Mesendoderm (in vitro differentiated cells): ENCODE results near the gene CEP128.
A peak's percentile ranks its signal among the peaks of the same experiment; 100 is the strongest.

Experiments used
- DNase-seq: peaks from one replicate; pipeline ENCODE4 v3.0.0; 2013
- H2AK5ac ChIP-seq: 2 replicates; pipeline ENCODE4 v1.6.1; 2013; ENCODE audit warnings: low read length, inconsistent platforms
- H2BK120ac ChIP-seq: 2 replicates; pipeline ENCODE4 v1.6.1; 2013; ENCODE audit warnings: low read depth, mild to moderate bottlenecking, low read length, moderate library complexity, mixed read lengths
- H2BK15ac ChIP-seq: replicated peaks from 2 replicates; pipeline ENCODE4 v1.6.1; 2013; ENCODE audit warnings: low read depth, mild to moderate bottlenecking, moderate library complexity
- H2BK5ac ChIP-seq: 2 replicates; pipeline ENCODE4 v1.6.1; 2013; ENCODE audit warnings: low read length, inconsistent platforms
- H3K18ac ChIP-seq: 2 replicates; pipeline ENCODE4 v1.6.1; 2013; ENCODE audit warnings: mild to moderate bottlenecking, low read length, mixed read lengths
- H3K23ac ChIP-seq: one replicate; pipeline ENCODE4 v1.6.1; 2013; ENCODE audit warnings: low read length
- H3K27ac ChIP-seq: 2 replicates; pipeline ENCODE4 v1.5.1; 2013; ENCODE audit warnings: low read depth, mild to moderate bottlenecking, inconsistent platforms, low read length, moderate library complexity
- H3K27me3 ChIP-seq: 2 replicates; pipeline ENCODE4 v1.6.1; 2013; ENCODE audit warnings: low read length, control low read depth, mild to moderate bottlenecking, inconsistent platforms; ENCODE audit not compliant: insufficient read depth, poor library complexity
- H3K36me3 ChIP-seq: 2 replicates; pipeline ENCODE4 v1.6.1; 2013; ENCODE audit warnings: low read length, inconsistent platforms; ENCODE audit not compliant: control insufficient read depth, insufficient read depth
- H3K4ac ChIP-seq: one replicate; pipeline ENCODE4 v1.6.1; 2013; ENCODE audit warnings: low read depth, mild to moderate bottlenecking, low read length, moderate library complexity
- H3K4me1 ChIP-seq: 2 replicates; pipeline ENCODE4 v1.6.1; 2013; ENCODE audit warnings: low read depth, low read length, inconsistent platforms; ENCODE audit not compliant: control insufficient read depth
- H3K4me2 ChIP-seq: 2 replicates; pipeline ENCODE4 v1.6.1; 2013; ENCODE audit warnings: low read length
- H3K4me3 ChIP-seq: 2 replicates; pipeline ENCODE4 v1.5.1; 2013; ENCODE audit warnings: mild to moderate bottlenecking, low read length
- H3K56ac ChIP-seq: one replicate; pipeline ENCODE4 v1.6.1; 2013; ENCODE audit warnings: low read length
- H3K79me1 ChIP-seq: 2 replicates; pipeline ENCODE4 v1.6.1; 2013; ENCODE audit warnings: low read length, inconsistent platforms
- H3K79me2 ChIP-seq: 2 replicates; pipeline ENCODE4 v1.6.1; 2013; ENCODE audit warnings: mild to moderate bottlenecking, low read length; ENCODE audit not compliant: control insufficient read depth, insufficient read depth
- H3K9ac ChIP-seq: 2 replicates; pipeline ENCODE4 v1.6.1; 2013; ENCODE audit warnings: low read length, inconsistent platforms
- H4K5ac ChIP-seq: one replicate; pipeline ENCODE4 v1.6.1; 2013; ENCODE audit warnings: low read length
- H4K8ac ChIP-seq: one replicate; pipeline ENCODE4 v1.6.1; 2013; ENCODE audit warnings: low read depth, mild to moderate bottlenecking, control low read depth, low read length, moderate library complexity
- WGBS: extraction: QIAGEN DNeasy Blood & Tissue Kit; methylation state at CpG from one replicate; pipeline ENCODE4 v1.1.7; 2013; ENCODE audit warnings: low lambda C conversion rate, missing lambda C conversion rate; ENCODE audit not compliant: insufficient coverage; ENCODE audit errors: extremely low coverage; 5-methylcytosine and 5-hydroxymethylcytosine counted together

Gene CEP128

DNA sequence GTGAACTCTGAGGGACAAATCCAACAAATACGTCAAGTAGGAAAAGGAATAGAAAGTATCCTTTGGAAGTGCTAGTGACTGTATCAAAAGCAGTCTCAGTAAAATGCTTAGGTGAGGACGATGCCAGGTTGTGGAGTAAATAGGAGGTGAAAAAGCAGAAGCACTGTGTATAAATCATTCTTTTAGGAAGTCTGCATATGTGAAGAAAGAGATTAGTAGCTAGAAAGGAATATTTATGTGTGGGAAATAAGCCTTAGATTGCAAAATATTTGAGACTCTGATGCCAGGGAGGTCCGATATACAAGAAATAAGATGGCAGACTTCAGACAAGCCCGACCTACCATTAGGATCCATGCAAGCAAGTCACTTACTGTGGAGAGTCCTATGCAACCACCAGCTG, 7.9 kb downstream of the CEP128 start:
- H2BK15ac ChIP-seq: no peak overlapping the region
- H3K4me1 ChIP-seq: no peaks in the 10 kb centered on the region
- H3K4me2 ChIP-seq: no peak overlapping the region
- H3K27me3 ChIP-seq: no peaks in the 10 kb centered on the region
- H4K8ac ChIP-seq: no peak overlapping the region
- H3K79me1 ChIP-seq: peaks cover 8% of the 10 kb centered on the region
- no peak overlapping the region for H3K23ac ChIP-seq
- H4K5ac ChIP-seq: no peak overlapping the region
- no peak overlapping the region for H3K4ac ChIP-seq
- no CpG with 5 or more reads among the region's 4 CpGs for WGBS
- no peak for DNase-seq
- H3K56ac ChIP-seq: no peak overlapping the region
- no peak overlapping the region for H3K27ac ChIP-seq
- H3K36me3 ChIP-seq: no peaks in the 10 kb centered on the region
- no peak overlapping the region for H2BK5ac ChIP-seq
- no peak overlapping the region for H2BK120ac ChIP-seq
- H3K79me2 ChIP-seq: no peaks in the 10 kb centered on the region
- no peak overlapping the region for H3K4me3 ChIP-seq
- no peak overlapping the region for H3K9ac ChIP-seq
- H2AK5ac ChIP-seq: no peak overlapping the region
- no peak overlapping the region for H3K18ac ChIP-seq

DNA sequence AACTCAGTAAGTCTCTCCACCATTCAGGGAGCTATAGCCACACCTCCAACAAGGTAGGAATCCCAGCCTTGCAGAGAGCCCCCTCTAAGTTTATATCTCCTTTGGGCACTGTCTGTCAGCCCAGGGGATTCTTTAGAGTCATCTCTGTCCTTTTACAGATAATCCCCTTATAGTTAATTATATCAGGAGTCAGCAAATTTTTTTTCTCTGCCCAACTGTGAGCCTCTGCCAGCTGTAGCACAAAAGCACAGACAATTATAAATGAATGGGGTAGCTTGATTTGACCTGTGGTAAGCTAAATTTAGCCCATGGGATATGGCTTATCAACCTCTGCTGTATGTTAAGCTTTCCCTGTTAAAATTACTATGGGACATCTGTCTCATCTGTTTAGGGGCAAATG, 8.3 kb downstream of the CEP128 start:
- H3K79me2 ChIP-seq: no peaks in the 10 kb centered on the region
- H2AK5ac ChIP-seq: no peak overlapping the region
- H4K5ac ChIP-seq: no peak overlapping the region
- no peak overlapping the region for H3K9ac ChIP-seq
- no peaks in the 10 kb centered on the region for H3K36me3 ChIP-seq
- no peak overlapping the region for H3K27ac ChIP-seq
- no peak overlapping the region for H2BK120ac ChIP-seq
- no peak overlapping the region for H3K4me2 ChIP-seq
- no peak overlapping the region for H3K18ac ChIP-seq
- no peak for DNase-seq
- H3K56ac ChIP-seq: no peak overlapping the region
- H3K79me1 ChIP-seq: peaks cover 8% of the 10 kb centered on the region
- no peak overlapping the region for H4K8ac ChIP-seq
- no peaks in the 10 kb centered on the region for H3K4me1 ChIP-seq
- no peak overlapping the region for H3K4me3 ChIP-seq
- no peak overlapping the region for H2BK15ac ChIP-seq
- H3K23ac ChIP-seq: no peak overlapping the region
- H3K4ac ChIP-seq: no peak overlapping the region
- no peak overlapping the region for H2BK5ac ChIP-seq
- no peaks in the 10 kb centered on the region for H3K27me3 ChIP-seq

DNA sequence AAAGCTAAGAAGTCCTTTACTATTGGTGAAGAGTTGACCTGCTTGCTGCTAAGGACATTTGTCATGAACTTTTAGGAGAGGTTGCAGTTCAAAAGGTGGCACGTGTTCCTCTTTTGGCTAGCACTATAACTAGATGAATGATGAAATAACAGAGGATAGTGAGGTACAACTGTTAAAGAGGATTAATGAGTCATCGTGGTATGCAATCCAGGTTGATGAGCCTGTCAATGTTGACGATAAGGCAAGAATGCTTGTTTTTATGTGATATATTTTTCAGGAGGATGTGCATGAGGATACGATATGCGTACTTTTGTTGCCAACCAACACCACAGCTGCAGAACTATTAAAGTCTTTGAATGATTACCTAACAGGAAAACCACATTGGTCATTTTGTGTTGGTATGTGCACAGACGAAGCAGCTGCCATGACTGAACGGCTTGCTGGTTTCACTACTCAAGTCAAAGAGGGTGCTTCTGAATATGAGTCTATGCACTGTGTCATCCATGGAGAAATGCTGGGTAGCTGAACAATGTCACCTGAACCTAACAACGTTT, 10.6 kb downstream of the CEP128 start:
- Histone ChIP-seq H2AK5ac (no peak overlapping the region), H3K27ac (no peak overlapping the region), H3K27me3 (no peaks in the 10 kb centered on the region), H3K79me1 (peaks cover 15% of the 10 kb centered on the region), H2BK5ac (no peak overlapping the region), H3K4me3 (no peak overlapping the region), H4K5ac (no peak overlapping the region), H3K4ac (no peak overlapping the region), H3K79me2 (peaks cover 3% of the 10 kb centered on the region), H3K4me1 (no peaks in the 10 kb centered on the region), H3K18ac (no peak overlapping the region), H3K4me2 (no peak overlapping the region), H3K23ac (no peak overlapping the region), H2BK15ac (no peak overlapping the region), H4K8ac (no peak overlapping the region), H3K36me3 (no peaks in the 10 kb centered on the region), H3K56ac (no peak overlapping the region), H3K9ac (no peak overlapping the region), H2BK120ac (no peak overlapping the region)
- DNase-seq: no peak
- no CpG with 5 or more reads among the region's 8 CpGs for WGBS

DNA sequence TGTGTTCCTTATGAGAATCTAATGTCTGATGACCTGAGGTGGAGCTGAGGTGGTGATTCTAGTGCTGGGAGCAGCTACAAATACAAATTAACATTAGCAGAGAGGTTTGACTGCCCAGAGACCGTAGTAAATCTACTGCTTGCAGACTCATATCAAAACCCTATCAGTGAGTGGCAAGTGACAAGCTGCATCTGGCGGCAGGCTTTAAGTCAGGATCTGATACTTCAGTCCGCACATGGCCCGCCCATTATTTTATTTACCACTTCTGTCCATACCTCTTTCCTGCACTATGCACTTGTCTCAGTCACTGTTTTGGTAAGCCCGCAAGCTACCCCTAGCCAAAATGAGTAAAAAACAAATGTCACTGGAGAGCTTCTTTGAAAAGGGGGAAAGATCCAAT, 11.4 kb downstream of the CEP128 start:
- Histone ChIP-seq H3K27me3 (no peaks in the 10 kb centered on the region), H3K56ac (no peak overlapping the region), H3K79me2 (peaks cover 3% of the 10 kb centered on the region), H3K4ac (no peak overlapping the region), H3K79me1 (peaks cover 14% of the 10 kb centered on the region), H2BK15ac (no peak overlapping the region), H3K9ac (no peak overlapping the region), H3K36me3 (no peaks in the 10 kb centered on the region), H4K5ac (no peak overlapping the region), H2AK5ac (no peak overlapping the region), H3K18ac (no peak overlapping the region), H2BK5ac (no peak overlapping the region), H4K8ac (no peak overlapping the region), H3K27ac (no peak overlapping the region), H3K4me1 (no peaks in the 10 kb centered on the region), H3K4me2 (no peak overlapping the region), H3K4me3 (no peak overlapping the region), H3K23ac (no peak overlapping the region), H2BK120ac (no peak overlapping the region)
- no CpG with 5 or more reads among the region's 5 CpGs for WGBS
- DNase-seq: no peak

DNA sequence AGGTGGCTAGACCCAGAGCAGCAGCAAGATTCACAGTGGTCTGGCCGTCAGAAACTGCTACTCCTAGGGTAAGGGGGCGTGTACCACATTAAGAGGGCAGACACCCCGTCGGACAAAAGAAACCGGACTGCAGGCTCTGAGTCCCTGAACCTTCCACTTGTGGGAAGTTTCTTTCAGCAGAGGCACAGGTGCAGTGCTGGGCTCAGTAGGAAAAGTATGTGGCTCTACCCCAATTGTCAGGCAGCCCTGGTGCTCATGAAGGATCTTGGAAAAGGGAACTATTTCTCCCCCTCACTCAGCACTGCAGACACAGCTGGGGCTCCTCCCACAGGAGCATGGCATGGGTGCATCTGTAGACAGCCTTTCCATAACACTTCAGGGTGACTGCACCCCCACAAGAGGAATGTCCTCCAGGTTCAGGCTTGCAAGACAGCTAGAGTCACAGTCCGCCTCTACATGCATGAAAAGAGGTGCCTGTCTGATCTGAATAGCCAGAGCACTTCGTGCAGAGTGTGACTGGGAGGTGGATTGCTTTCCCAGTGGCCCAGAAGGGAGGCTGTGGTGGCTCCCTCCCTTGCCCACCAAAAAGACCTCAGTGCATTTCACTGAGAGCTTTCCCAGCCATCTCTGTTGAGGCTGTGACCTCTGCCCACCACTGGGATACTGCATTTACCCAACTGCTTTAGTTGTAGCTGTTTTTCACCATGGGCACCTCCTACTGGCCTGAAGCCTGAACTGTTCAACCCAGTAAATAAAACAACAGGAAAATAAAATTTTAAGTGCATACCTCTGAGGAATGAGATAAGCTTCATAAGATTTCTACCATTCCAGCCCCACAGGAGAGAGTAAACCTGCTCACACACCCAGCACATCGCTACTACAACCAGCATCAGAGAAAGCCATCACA, 14.2 kb downstream of the CEP128 start:
- WGBS: no CpG with 5 or more reads among the region's 8 CpGs
- no peak overlapping the region for H3K4me2 ChIP-seq
- no peak overlapping the region for H4K8ac ChIP-seq
- no peak overlapping the region for H3K56ac ChIP-seq
- no peaks in the 10 kb centered on the region for H3K27me3 ChIP-seq
- H3K4me1 ChIP-seq: no peaks in the 10 kb centered on the region
- H3K79me2 ChIP-seq: peaks cover 3% of the 10 kb centered on the region
- H2BK120ac ChIP-seq: no peak overlapping the region
- no peak overlapping the region for H2BK15ac ChIP-seq
- no peak overlapping the region for H3K4me3 ChIP-seq
- no peak overlapping the region for H3K18ac ChIP-seq
- no peak overlapping the region for H3K23ac ChIP-seq
- H3K27ac ChIP-seq: no peak overlapping the region
- peak; percentile 50 for DNase-seq
- H2AK5ac ChIP-seq: no peak overlapping the region
- H2BK5ac ChIP-seq: no peak overlapping the region
- no peak overlapping the region for H4K5ac ChIP-seq
- peaks cover 12% of the 10 kb centered on the region for H3K79me1 ChIP-seq
- no peaks in the 10 kb centered on the region for H3K36me3 ChIP-seq
- no peak overlapping the region for H3K4ac ChIP-seq
- no peak overlapping the region for H3K9ac ChIP-seq
